Stimulated activated CD8-positive, alpha-beta memory T cell treated with anti-CD3 and anti-CD28 coated beads, Interleukin-7, amount 100 ng/mL, for 4 hours (primary cell): Measurements from ENCODE around the gene DPP6.
"Not testable (repeated sequence)": the region's sequence is repeated elsewhere in the genome, so short reads cannot be mapped to it uniquely, and the experiment has no call there.

Source experiments
- DNase-seq, 2 donors: peaks; one replicate each; pipeline ENCODE4 v3.0.0-alpha.2; 2020; ENCODE audit warnings: low read depth in 2 of 2

DPP6 gene

DNA sequence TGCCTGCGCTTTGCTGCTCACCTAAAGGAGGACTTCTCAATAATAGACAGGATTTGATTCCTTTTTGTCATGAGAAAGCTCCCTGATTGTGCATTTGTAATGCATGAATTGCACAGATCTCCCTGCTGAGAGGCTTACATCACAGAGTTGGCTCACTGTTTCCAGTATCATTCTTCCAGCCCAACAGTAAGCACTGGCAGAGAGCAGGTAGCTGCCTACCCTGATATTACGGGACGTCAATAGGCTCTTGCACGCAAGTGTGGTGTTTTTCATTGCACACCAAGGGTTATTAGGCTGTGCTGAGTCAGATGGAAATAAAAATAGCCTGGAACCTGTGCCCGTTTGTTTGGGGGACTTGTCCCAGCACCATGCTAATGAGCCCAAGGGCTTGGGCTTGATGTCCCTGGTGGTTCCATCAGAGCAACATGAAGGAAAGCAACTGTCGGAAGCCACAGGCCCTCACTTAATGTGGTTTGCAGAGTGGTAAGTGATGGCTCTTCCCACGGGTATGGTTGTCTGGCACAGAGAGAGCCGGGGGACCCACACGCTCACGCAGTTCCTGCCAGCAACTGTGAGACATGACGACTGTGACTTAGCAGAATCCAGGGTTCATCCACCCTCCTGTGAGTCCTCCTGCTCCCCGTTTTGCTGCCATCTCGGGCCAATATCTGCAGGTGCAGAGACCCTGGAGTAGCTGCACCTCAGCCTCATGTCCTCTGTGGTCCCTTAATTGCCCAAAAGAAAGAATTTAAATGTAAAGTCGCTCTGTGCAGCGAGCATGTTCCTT, 20.4 kb downstream of the DPP6 start:
- not testable (repeated sequence) for DNase-seq

DNA sequence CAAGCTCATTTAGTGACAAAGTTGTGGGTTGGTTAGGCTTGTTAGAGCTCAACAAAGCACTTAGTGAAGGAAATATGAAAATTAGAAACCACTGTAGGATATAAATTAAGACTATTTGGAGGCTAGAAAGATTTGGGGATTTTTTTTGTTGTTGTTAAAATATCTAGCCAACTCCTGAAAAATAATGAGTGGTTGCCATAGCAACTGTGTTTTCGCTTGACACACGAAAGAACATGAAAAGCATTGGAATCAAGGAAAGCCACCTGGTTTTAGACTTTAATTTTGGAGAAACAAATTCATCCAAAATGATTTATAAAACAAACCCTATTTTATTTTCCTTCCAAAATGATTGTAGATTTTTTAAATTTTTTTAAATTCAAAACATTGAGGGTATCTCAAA, 26.3 kb downstream of the DPP6 start:
- DNase-seq: not testable (repeated sequence)

DNA sequence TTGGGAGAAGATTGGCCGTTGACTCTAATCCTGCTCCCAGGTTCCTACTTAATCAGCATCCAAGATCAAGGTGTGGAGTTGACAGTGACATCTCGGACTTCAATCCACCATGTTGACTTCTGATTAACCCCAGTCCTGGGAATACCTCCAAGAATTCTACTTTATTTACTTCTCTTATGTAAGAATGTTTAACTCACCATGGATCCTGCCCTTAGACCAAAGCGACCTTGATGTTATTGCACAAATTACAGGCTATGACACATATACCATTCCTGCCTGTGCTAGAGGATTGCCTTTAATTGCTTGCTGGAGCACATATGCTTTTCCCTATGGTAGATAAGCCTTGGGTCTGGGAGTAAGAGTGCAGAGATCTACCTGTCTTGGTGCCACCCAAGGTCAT, 28.1 kb downstream of the DPP6 start:
- DNase-seq: not testable (repeated sequence)

- DNase-seq: not testable (repeated sequence)
Measured at GRCh38 chr7:154087037-154087725, 35.0 kb downstream of the DPP6 start.

GRCh38 chr7:154092093-154092492, 39.9 kb downstream of the DPP6 start:
- DNase-seq: not testable (repeated sequence)

- not testable (repeated sequence) for DNase-seq
Measured at GRCh38 chr7:154095201-154095600, 43.0 kb downstream of the DPP6 start.

GRCh38 chr7:154105063-154105462, 52.9 kb downstream of the DPP6 start:
- not testable (repeated sequence) for DNase-seq

GRCh38 chr7:154109615-154110014, 57.4 kb downstream of the DPP6 start:
- not testable (repeated sequence) for DNase-seq

- DNase-seq: not testable (repeated sequence)
Measured at GRCh38 chr7:154113732-154114351, 61.6 kb downstream of the DPP6 start.

GRCh38 chr7:154117411-154118390, 65.5 kb downstream of the DPP6 start:
- DNase-seq: not testable (repeated sequence)

DNA sequence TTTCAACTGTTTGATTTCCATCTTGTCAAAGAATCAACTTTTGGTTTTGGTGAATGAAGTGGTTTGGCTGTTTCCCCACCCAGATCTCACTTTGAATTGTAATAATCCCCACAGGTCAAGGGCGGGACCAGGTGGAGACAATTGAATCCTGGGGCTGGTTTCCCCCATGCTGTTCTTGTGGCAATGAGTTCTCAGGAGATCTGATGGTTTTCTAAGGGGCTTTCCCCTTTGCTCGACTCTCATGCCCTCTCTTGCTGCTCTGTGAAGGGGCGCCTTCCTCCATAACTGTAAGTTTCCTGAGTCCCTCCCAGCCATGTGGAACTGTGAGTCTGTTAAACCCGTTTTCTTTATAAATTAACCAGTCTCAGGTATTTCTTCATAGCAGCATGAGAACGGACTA, 68.6 kb downstream of the DPP6 start:
- DNase-seq: not testable (repeated sequence)

DNA sequence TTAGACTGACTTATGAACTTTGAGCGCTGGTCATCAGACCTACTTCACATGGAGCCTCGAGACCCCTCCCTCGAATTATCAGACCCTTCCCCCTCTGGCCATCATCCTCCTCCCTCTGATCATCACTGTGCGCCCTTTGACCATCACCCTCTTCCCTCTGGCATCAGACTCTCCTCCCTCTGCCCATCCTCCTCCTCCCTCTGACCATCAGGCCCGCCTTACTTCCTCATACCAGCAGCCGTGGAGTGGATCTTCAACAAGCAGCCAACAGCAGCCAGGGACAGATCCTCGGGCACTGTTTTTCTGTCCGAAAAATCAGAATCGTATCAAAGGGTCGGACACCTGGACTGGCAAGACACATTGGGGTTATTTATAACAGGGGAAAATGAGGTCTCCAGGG, 70.5 kb downstream of the DPP6 start:
- DNase-seq: not testable (repeated sequence)

DNA sequence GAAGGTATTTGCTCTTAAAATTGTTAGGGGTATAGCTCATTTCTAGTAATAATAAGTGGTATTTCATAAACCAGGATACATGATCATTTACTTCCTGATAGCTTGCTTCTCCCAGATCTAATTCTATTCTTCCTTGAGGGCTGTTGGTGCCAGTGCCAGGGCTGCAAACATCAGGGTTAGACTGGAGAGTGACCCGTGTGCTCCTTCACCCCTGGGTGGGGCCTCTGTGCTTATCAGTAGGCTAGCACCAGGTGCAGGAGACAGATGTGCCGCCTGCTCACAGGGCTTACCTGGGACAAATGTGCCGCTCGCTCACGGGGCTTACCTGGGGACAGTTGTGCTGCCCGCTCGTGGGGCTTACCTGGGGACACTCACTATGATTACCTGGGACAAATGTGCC, 71.2 kb downstream of the DPP6 start:
- DNase-seq: not testable (repeated sequence)

GRCh38 chr7:154129142-154129541, 76.9 kb downstream of the DPP6 start:
- not testable (repeated sequence) for DNase-seq

- not testable (repeated sequence) for DNase-seq
Measured at GRCh38 chr7:154132617-154133016, 80.4 kb downstream of the DPP6 start.

- not testable (repeated sequence) for DNase-seq
Measured at GRCh38 chr7:154133703-154134277, 81.6 kb downstream of the DPP6 start.

DNA sequence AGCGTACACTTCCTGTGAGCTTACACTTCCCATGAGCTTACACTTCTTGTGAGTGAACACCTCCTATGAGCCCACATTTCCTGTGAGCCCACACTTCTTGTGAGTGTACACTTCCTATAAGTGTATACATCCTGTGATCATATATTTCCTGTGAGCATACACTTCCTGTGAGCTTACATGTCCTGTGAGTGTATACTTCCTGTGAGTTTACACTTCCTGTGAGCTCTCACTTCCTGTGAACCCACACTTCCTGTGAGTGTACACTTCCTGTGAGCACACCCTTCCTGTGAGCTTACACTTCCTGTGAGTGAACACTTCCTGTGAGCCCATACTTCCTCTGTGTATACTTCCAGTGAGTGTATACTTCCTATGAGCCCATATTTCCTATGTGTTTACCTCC, 82.5 kb downstream of the DPP6 start:
- DNase-seq: not testable (repeated sequence)

- not testable (repeated sequence) for DNase-seq
Measured at GRCh38 chr7:154135646-154136045, 83.4 kb downstream of the DPP6 start.

- DNase-seq: not testable (repeated sequence)
Measured at GRCh38 chr7:154145922-154146706, 93.9 kb downstream of the DPP6 start.

- not testable (repeated sequence) for DNase-seq
Measured at GRCh38 chr7:154146707-154147038, 94.5 kb downstream of the DPP6 start.
